ENCODE measurements around the gene MYO1F. TPM values are rescaled to one million over a fixed set of nuclear protein-coding genes. Genes with fewer than 3 reads are reported as not detected.

Gene MYO1F
- total and polyA plus RNA-seq, 2 donors (not counting 1 experiment from before 2014, with no cell fraction given), result 76.3 to 126 TPM

DNA sequence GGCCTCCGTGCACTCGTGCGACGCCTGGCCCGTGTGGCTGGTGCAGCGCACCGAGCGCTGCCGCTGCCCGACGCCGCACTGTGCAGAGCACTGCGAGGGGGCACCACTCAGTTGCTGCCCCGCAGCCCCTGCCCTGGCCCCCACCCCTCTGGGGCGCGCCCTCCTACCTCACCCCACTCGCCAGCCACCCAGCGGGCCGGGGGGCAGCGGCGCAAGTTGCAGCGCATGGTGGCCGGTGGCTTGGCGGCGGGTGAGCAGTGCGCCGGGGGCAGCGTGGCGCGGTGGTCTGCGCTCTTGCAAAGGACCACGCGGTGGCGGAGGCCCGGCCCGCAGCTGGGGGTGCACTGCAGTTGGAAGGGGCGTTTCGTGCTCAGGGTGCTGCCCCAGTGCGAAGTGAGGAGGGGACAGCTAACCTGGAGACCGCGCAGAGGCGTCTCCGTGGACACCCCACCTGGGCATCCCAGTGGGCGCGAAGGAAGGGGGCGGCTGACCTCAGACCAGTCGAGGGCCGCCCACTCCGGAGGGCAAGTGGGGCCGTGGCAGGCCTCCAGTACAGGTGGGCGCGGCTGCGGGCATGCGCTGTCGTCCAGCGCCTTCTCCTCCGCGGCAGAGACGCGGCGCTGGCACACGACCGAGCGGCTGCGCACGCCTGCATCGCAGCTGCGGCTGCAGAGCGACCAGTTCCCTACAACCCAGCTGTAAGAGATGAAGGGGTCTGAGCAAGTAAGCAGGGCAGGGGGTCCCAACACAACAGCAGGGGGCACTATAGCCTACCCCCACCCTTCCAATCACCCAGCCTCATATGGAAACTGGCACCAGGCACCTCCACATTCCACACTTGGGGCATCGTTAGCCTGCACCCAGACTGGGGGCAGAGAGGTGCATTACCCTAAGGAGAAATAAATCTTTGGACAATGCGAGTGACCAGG, 8.0 kb upstream of the MYO1F start:
- Histone ChIP-seq H3K4me1 (ENCODE audit: control insufficient read depth in 2 of 2, insufficient read depth in 2 of 2, low read length in 2 of 2) (peaks cover 0 to 9% of the 10 kb centered on the region in 2 donors), H3K79me2 (ENCODE audit: control insufficient read depth, insufficient read depth, low read length) (peaks cover 5% of the 10 kb centered on the region), H4K20me1 (ENCODE audit: control insufficient read depth, insufficient read depth, low read length, poor library complexity, severe bottlenecking) (no peaks in the 10 kb centered on the region), H3K36me3 (replicated peaks in 1 of 2; ENCODE audit: control extremely low read depth in 1 of 2, control insufficient read depth in 1 of 2, extremely low read depth in 1 of 2, insufficient read depth in 2 of 2, low read length in 1 of 2) (no peaks in the 10 kb centered on the region), H3K4me2 (replicated peaks; ENCODE audit: low read depth, low read length, poor library complexity, severe bottlenecking) (no peak overlapping the region), H3K9me3 (ENCODE audit: control extremely low read depth in 1 of 3, control insufficient read depth in 2 of 3, insufficient read depth in 1 of 3, low read length in 2 of 3) (peaks cover 0 to 5% (median 0%) of the 10 kb centered on the region in 3 donors), H3K27ac (ENCODE audit: low read length in 2 of 2) (no peak overlapping the region), H3K4me3 (ENCODE audit: control extremely low read depth in 1 of 5, extremely low read depth in 1 of 5, insufficient read depth in 1 of 5, low read depth in 2 of 5, low read length in 4 of 5) (no peak overlapping the region), H3K9ac (ENCODE audit: low read length) (no peak overlapping the region), H3K27me3 (replicated peaks in 1 of 4; ENCODE audit: control extremely low read depth in 1 of 4, control insufficient read depth in 3 of 4, insufficient read depth in 4 of 4, low read length in 3 of 4) (no peaks in the 10 kb centered on the region), H2AFZ (ENCODE audit: insufficient read depth, low read depth, low read length, poor library complexity, severe bottlenecking) (no peak overlapping the region)
- Mint-ChIP-seq H3K9me3 (ENCODE audit: insufficient read depth) (no peaks in the 10 kb centered on the region), H3K4me3 (no peak overlapping the region), H3K4me1 (peaks cover 4% of the 10 kb centered on the region), H3K27ac (no peak overlapping the region), H3K27me3 (peaks cover 3% of the 10 kb centered on the region)
- POLR2A ChIA-PET, result no interaction called here
- ATAC-seq (ENCODE audit: low read depth) (no peak), DNase-seq (no peak)
- intact Hi-C loops (cut with micrococcal nuclease), result loop anchor here (5.0 kb wide), 2 partner anchors 107 to 247 kb away; partner anchors contain the start of genes MBD3L1 and ZNF558
- 94% methylated on average over 66 of the region's 71 CpGs for WGBS (ENCODE audit: insufficient coverage)
- CTCF ChIA-PET, result interaction anchor here (0.8 to 2.0 kb wide), 2 partner anchors 42 to 232 kb away, joined by 3 to 8 read pairs; no protein-coding TSS in a partner anchor
- TF ChIP-seq CTCF (IDR thresholded peaks at IDR 0.05) (no peak), EZH2 (IDR thresholded peaks at IDR 0.05; ENCODE audit: borderline replicate concordance, insufficient read depth, low read depth, low read length, poor library complexity, severe bottlenecking) (no peak)

All from B cell (primary cell).